HCT116 (cell line): ENCODE data around the gene KLHL35.
"Not testable (repeated sequence)": the region's sequence is repeated elsewhere in the genome, so short reads cannot be mapped to it uniquely, and the experiment has no call there.

Experiments used
- EGR1 ChIP-seq: IDR thresholded peaks from 2 replicates; pipeline ENCODE4 v1.6.1; 2012; ENCODE audit warnings: low read depth
- EZH2phosphoT487 ChIP-seq: fragments of 200-600 bp; IDR thresholded peaks from 2 replicates; pipeline ENCODE4 v1.6.1; 2018; ENCODE audit warnings: antibody characterized with exemption, borderline replicate concordance
- FOSL1 ChIP-seq: IDR thresholded peaks from 2 replicates; pipeline ENCODE4 v1.6.1; 2012; ENCODE audit warnings: low read depth
- POLR2A ChIP-seq: IDR thresholded peaks from 2 replicates; pipeline ENCODE4 v1.7.0; 2011; ENCODE audit warnings: borderline replicate concordance; ENCODE audit not compliant: insufficient read depth, insufficient read length; ENCODE audit errors: extremely low read depth
- POLR2AphosphoS5 ChIP-seq: IDR thresholded peaks from 2 replicates; pipeline ENCODE4 v1.6.1; 2011; ENCODE audit warnings: mild to moderate bottlenecking, low read depth, low read length, moderate library complexity
- YY1 ChIP-seq: IDR thresholded peaks from 2 replicates; pipeline ENCODE4 v1.6.1; 2011; ENCODE audit warnings: low read length, low read depth, moderate library complexity, mild to moderate bottlenecking; ENCODE audit not compliant: insufficient replicate concordance; ENCODE audit errors: extremely low read depth
- TF ChIP-seq, protein P1 (sequence below), 3 experiments: fragments of 200-600 bp in 1 of 3; sonication (generic) in 1 of 3; IDR thresholded peaks in 2 of 3; conservative IDR thresholded peaks in 1 of 3; 2 replicates each; pipeline ENCODE4 v1.5.1; 2012 to 2017; ENCODE audit warnings: low read depth in 2 of 3, low read length in 2 of 3, antibody characterized with exemption in 1 of 3, borderline replicate concordance in 1 of 3, control low read depth in 1 of 3, mild to moderate bottlenecking in 1 of 3, mixed read lengths in 1 of 3, mixed run types in 1 of 3, moderate library complexity in 1 of 3; ENCODE audit not compliant: insufficient read depth in 1 of 3

DNA sequence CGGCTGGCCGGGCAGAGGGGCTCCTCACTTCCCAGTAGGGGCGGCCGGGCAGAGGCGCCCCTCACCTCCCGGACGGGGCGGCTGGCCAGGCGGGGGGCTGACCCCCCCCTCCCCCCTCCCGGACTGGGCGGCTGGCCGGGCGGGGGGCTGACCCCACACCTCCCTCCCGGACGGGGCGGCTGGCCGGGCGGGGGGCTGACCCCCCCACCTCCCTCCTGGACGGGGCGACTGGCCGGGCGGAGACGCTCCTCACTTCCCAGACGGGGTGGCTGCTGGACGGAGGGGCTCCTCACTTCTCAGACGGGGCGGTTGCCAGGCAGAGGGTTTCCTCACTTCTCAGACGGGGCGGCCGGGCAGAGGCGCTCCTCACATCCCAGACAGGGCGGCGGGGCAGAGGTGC lies 23.0 kb downstream of the KLHL35 start:
- TF ChIP-seq, protein P1, sequence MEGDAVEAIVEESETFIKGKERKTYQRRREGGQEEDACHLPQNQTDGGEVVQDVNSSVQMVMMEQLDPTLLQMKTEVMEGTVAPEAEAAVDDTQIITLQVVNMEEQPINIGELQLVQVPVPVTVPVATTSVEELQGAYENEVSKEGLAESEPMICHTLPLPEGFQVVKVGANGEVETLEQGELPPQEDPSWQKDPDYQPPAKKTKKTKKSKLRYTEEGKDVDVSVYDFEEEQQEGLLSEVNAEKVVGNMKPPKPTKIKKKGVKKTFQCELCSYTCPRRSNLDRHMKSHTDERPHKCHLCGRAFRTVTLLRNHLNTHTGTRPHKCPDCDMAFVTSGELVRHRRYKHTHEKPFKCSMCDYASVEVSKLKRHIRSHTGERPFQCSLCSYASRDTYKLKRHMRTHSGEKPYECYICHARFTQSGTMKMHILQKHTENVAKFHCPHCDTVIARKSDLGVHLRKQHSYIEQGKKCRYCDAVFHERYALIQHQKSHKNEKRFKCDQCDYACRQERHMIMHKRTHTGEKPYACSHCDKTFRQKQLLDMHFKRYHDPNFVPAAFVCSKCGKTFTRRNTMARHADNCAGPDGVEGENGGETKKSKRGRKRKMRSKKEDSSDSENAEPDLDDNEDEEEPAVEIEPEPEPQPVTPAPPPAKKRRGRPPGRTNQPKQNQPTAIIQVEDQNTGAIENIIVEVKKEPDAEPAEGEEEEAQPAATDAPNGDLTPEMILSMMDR (IDR thresholded peaks at IDR 0.05 in 2 of 3, conservative IDR thresholded peaks at IDR 0.05 in 1 of 3; ENCODE audit: borderline replicate concordance in 1 of 3, insufficient read depth in 1 of 3, low read depth in 2 of 3, low read length in 2 of 3) = not testable (repeated sequence)
- not testable (repeated sequence) for TF ChIP-seq POLR2A, FOSL1, EZH2phosphoT487, YY1, EGR1, POLR2AphosphoS5
